Left kidney (tissue), 2 donors: Measurements from ENCODE around the gene TMEM135. TPM values are rescaled to one million over a fixed set of nuclear protein-coding genes. Genes with fewer than 3 reads are reported as not detected.

ENCODE experiments used
- DNase-seq: peaks from one replicate; pipeline ENCODE4 v3.0.0-alpha.2; 2013
- polyA plus RNA-seq: library from polyadenylated mRNA; unstranded; fragments of 120-200 nt; gene quantifications from one replicate; pipeline ENCODE4 v1.2.1, GENCODE V29; 2013; ENCODE audit not compliant: insufficient read length

Gene TMEM135
- polyA plus RNA-seq, 1 donor: 42.2 TPM

- DNase-seq: no peak
Measured at GRCh38 chr11:87193756-87194470, 156.2 kb downstream of the TMEM135 start.

- no peak for DNase-seq
Measured at GRCh38 chr11:87194985-87195820, 157.5 kb downstream of the TMEM135 start.

GRCh38 chr11:87198266-87198881 lies 160.6 kb downstream of the TMEM135 start:
- no peak for DNase-seq

DNA sequence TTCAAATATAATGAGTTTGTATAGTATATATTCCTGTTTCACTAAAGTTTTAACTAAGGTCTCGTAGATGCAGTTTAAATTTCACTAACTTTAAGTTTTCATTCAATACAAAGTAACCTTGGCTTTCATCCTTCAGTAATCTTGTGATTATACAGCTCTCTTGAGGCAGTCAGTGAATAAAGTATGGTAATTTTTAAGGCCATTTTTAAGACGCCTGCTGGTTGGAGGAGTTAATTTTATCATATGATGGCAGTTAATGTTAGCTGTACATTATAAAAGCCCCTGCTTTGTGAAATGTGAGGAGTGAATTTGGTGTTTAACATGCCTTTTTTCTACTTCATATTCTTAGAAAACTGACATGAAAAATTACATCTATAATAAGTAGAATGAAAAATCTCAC lies 163.6 kb downstream of the TMEM135 start:
- DNase-seq: no peak

DNA sequence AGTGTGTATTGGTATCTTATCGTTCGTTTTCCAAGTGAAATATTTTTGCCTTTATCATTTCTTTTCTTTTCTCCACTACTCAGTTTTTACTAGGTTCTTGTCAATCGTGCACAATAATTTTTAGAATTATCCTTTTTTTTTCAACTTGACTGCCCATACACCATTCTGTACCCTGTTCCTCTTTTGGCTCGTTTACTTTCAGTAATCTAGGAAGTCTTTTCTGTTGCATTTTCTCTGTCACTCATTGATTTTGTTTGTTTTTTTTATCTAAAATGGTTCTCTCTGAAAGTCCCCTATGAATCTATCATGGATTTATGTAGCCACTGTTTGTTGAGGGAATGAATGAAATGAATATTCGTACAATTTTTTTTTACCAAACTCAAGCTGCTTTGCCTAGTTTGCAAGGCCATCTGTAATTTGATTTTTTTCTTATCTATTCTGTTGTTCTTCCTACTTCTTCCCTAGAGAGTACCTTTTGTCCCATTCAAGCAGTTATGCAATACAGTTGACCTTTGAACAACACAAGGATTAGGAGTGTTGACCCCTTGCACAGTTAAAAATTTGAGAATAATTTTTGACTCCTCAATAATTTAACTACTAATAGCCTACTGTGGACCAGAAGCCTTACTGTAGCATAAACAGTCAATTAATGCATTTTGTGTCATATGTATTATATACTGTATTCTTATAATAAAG lies 166.3 kb downstream of the TMEM135 start:
- DNase-seq: no peak

DNA sequence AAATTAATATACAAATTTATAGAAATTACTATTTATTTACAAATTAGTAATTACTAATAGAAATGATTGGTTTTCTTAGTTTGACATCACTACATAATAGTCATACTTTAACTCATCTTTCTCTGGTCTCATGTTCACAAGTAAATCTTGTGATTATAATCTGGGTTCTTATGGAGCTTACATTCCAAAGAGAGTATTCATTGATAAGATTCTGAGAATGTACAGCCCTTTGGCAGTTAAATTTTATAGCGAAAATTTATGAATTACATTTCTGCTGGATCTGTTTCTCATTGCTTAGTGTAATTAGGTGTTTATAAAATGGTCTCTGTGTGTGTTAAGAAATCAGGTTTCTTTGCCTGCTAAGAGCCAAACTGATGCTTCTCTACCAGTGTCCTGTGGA lies 175.2 kb downstream of the TMEM135 start:
- no peak for DNase-seq

DNA sequence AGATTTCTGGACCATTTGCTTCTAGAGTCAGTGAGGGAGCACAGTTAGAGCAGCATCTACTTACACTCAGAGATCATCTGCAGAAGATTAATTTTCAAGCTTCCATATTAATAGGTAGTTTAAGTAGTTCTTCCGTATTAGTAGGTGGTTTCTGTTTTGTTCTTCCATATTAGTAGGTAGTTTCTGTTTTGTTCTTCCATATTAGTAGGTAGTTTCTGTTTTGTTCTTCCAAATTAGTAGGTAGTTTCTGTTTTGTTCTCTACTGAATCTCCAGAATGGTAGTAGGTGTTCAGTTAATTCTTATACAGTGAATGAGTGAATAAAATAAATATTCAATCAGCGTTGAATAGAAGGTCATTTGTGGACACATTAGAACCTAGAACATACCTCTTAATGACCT lies 175.7 kb downstream of the TMEM135 start:
- DNase-seq: no peak

- DNase-seq: no peak
Measured at GRCh38 chr11:87215236-87215635, 177.5 kb downstream of the TMEM135 start.

DNA sequence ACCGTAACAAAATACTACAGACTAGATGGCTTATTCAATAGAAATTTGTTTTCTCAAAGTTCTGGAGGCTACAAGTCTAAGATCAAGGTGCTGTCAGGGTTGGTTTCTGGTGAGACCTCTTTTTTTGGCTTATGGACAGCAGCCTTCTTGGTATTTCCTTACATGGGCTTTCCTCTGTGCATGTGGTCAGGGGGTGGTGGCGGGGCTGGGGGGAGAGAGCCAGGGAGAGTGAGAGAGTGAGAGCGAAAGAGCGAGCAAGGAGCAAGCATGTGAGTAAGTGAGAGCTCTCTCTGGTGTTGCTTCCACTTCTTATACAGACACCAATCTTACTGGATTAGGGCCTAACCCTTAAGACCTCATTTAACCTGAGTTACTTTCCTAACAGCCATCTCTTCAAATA lies 181.5 kb downstream of the TMEM135 start:
- DNase-seq: no peak

DNA sequence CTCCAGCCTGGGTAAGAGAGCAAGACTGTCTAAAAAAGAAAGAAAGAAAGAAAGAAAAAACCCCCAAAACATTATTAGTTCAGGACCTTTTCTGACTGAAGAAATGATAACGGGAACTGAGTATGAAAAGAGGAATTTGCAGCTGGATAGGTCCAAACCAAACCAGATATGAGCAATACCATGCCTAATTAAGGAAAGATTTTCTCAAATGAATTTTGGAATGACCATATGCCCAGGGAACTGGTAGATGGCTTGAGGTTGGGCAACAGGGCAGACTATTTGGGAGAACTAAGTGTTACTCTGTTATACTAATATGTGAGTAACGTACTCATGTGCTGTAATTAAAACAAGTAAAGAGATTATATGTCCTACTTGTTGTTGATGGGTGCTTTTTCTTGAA lies 186.1 kb downstream of the TMEM135 start:
- no peak for DNase-seq

DNA sequence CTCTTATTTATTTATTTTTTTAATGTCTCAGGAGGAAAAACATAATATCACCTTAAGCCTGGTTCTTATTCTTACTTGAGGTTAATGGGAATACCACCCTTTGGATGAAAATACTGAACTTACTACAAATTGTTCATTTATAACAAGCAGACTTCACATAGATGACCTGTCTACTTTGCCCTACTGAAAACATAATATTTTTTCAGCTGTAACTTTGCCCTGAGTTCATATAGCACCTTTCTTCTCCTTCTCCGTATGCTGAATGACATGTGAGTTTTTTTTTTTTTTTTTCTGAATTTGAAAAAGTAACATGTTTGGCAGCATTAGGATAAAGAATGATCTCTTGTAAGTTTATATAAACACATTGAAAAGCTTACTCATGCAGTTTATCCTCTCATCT lies 186.8 kb downstream of the TMEM135 start:
- DNase-seq: no peak

- DNase-seq: no peak
Measured at GRCh38 chr11:87228820-87229219, 191.1 kb downstream of the TMEM135 start.

- no peak for DNase-seq
Measured at GRCh38 chr11:87230995-87231394, 193.3 kb downstream of the TMEM135 start.

DNA sequence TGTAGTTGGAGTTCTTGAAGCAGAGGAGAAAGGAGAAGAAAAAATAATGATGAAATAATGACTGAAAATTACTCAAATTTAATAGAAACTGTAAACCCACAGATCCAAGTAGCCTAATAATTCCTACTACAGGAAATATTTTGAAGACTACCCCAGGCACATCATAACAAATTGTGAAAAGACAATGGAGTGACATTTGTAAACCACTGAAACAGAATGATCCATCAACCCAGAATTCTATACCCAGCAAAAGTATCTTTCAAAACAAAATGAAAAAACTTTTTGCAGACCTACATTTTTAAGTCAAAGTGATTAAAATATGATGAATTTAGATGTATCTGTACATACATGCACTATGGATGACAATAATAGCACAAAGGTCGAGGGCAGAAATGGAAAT lies 194.6 kb downstream of the TMEM135 start:
- no peak for DNase-seq

DNA sequence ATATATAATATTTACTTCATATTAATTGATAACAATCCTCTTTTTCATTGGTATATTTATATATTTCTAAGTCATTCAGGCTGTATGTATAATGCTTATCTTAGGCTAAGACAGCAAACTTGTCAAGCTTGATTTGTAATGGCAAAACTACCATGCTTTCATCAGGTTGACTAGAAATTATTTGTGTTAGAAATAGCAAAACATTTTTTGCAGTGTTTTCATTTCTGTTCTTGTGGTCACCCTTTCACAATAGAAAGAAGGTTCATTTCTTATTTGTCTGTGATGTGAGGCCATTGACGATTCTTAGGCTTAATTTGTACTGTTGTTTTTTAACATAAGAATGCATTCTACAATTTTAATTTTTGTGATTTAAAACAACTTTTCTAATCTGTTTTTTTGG lies 197.6 kb downstream of the TMEM135 start:
- no peak for DNase-seq

- DNase-seq: no peak
Measured at GRCh38 chr11:87236368-87236767, 198.6 kb downstream of the TMEM135 start.

- DNase-seq: no peak
Measured at GRCh38 chr11:87239001-87239400, 201.3 kb downstream of the TMEM135 start.

DNA sequence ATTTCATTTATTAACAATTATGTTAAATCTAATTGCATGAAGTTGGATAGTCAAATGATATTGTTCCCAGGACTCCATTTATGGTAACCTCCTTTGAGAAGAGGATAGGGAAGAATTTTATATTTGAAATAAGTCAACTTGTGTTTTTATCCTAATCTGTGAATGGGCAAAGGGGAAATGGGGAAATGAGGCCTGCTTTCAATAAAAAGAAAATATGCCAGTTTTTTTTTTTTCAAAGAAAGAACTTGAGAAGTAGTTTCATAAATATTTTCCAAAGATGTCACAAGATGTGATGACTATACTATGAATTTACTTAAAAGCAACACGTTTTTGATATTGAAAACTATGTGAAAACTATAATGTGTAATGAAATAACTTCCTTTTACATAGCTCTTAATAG lies 201.8 kb downstream of the TMEM135 start:
- DNase-seq: no peak

DNA sequence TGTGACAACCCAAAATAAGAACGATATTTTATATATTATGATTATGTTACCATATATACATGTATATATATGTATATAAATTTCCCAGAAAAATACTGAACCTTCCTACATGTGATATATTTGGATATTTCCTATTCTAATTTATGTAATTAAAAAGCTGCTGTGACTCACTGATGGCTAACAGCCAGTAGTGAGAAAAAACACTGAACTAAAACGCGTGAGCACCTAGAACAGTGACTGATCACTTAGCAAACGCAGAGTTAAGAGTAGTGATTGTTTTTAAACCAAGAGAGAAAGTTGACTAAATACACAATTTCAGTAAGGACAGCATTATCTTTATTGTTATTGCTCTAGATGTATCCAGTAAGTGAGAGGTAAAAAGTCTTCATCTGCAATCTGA lies 213.8 kb downstream of the TMEM135 start:
- no peak for DNase-seq

DNA sequence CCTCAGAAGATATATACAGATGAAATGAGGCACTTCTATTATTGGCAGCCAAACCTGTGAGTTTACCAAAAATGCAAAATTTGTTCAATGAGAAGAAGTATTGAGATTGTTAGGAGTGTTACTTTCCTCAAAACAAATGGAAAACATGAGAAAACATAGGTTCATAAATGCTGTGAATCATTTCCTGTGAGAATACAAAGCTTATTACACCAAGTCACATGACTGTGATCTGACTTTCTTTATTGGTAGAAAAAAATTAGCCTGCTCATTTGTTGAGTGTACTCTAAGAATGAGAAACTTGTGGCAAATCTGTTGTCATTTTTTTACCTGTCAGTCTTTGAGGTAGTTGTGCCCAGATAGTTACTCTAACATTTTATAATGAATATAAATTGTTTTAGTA lies 215.1 kb downstream of the TMEM135 start:
- DNase-seq: no peak

DNA sequence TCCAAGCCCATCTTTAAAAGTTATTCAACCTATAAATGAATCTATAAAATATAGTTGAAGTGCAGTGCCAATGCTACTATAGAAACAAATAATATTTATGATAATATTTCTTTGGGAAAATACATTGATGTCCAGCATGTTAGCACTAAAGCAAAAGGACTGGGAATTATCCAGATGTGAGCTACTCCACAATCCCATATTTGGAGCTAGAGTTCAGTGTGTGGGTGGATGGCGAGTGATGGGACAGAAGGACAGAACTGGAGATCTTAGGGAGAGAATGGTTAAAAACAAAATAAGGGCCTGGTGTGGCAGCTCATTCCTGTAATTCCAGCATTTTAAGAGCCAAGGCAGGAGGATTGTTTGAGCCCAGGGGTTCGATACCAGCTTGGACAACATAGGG lies 216.8 kb downstream of the TMEM135 start:
- DNase-seq: no peak

GRCh38 chr11:87255589-87255988 lies 217.9 kb downstream of the TMEM135 start:
- DNase-seq: no peak
